Peyer's patch (tissue), 4 donors: ENCODE data around the gene ETS2.

ENCODE experiments used
- CTCF ChIP-seq, 6 experiments: fragments of 450-650 bp in 4 of 6; fragments of 200-600 bp in 2 of 6; sonication (generic) in 1 of 6; IDR thresholded peaks; one replicate each; pipeline ENCODE4 v1.5.1; 2017 to 2019; ENCODE audit warnings: antibody characterized with exemption in 6 of 6, mild to moderate bottlenecking in 3 of 6, moderate library complexity in 1 of 6
- POLR2A ChIP-seq, 2 donors: fragments of 450-650 bp; IDR thresholded peaks; one replicate each; pipeline ENCODE4 v1.5.1; 2017; ENCODE audit warnings: antibody characterized with exemption in 2 of 2, mild to moderate bottlenecking in 2 of 2, moderate library complexity in 2 of 2

GRCh38 chr21:38777015-38777414 is 28.7 kb upstream of the ETS2 start:
- TF ChIP-seq CTCF (IDR thresholded peaks at IDR 0.05), result no peak
- TF ChIP-seq POLR2A (IDR thresholded peaks at IDR 0.05), result no peak
